ENCODE measurements around the gene PARP9.
"Not testable (repeated sequence)": the region's sequence is repeated elsewhere in the genome, so short reads cannot be mapped to it uniquely, and the experiment has no call there.

The PARP9 gene

DNA sequence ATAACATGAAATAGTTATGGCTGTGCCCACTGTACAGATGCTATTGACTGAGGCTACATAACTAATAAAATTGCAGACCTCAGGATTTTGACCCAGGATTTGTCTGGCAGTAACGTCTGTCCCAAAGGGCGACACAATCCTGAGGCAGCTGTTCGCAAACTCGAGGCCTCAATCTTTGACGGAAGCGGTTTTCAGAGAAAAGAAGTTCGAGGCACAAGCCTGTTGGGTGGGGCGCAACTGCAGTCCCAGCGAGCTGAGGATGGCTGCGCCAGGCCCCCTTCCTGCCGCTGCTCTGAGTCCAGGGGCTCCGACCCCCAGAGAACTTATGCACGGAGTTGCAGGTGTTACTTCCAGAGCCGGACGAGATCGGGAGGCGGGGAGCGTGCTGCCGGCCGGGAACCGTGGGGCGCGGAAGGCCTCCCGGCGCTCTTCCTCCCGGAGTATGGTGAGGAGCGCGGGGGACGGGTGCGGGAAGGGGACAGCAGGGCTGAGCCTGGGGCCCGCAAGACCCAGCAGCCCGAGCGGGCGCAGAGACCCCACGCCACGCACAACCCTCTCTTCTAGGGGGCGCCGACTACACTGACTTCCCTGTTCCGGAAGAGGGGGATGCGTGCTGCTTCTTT, 13.4 kb upstream of the PARP9 start, which contains the start of gene PARP15:
TSS of gene PARP15 (plus strand) at position 242 of the 623 bp plus-strand sequence. CDS start at position 260, 18 bp downstream.
- H3K4me3 ChIP-seq (ENCODE audit: low read depth, low read length) = no peak within 1 kb of the TSS
- TF ChIP-seq, protein P1, sequence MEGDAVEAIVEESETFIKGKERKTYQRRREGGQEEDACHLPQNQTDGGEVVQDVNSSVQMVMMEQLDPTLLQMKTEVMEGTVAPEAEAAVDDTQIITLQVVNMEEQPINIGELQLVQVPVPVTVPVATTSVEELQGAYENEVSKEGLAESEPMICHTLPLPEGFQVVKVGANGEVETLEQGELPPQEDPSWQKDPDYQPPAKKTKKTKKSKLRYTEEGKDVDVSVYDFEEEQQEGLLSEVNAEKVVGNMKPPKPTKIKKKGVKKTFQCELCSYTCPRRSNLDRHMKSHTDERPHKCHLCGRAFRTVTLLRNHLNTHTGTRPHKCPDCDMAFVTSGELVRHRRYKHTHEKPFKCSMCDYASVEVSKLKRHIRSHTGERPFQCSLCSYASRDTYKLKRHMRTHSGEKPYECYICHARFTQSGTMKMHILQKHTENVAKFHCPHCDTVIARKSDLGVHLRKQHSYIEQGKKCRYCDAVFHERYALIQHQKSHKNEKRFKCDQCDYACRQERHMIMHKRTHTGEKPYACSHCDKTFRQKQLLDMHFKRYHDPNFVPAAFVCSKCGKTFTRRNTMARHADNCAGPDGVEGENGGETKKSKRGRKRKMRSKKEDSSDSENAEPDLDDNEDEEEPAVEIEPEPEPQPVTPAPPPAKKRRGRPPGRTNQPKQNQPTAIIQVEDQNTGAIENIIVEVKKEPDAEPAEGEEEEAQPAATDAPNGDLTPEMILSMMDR (IDR thresholded peaks at IDR 0.05; ENCODE audit: control insufficient read depth, extremely low read depth, insufficient read depth) = no peak
- DNase-seq (ENCODE audit: low read depth) = no peak

DNA sequence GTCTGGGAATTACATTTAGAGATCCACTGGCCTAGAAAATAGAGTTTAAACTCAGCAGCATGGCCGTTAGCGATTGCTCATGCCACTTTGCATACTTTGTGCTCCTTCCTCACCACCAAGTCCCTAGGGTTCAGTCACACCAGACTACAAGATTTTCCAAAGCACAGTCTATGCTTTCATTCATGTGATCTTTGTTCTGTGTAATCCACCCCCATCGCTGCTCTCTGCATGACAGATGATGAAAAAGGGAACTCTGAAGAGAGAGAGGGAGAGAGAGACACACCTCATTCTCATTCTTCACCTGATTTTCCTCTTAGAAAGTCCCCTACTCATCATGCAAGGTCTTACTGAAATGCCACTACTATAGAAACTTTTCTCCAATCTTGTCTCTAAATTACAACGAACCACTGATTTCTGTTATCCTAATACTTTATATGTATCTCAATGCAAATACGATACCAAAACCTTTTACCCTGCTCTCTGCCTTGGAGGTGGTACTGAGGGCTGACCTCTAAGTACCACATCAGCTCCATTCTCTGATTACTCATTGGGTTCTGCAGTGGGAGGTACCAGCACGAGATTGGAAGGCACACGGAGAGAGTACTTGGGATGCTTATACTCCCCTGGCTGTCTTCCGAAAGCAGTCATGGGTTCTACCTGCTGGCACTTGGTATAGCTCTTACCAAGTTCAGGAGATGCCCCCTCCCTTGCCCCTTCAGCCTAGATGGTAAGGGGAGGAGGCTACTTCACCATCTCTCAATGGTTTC, 12.3 kb upstream of the PARP9 start:
- H3K4me3 ChIP-seq (ENCODE audit: low read depth, low read length) = no peak overlapping the region
- TF ChIP-seq, protein P1 (IDR thresholded peaks at IDR 0.05; ENCODE audit: control insufficient read depth, extremely low read depth, insufficient read depth) = no peak
- no peak for DNase-seq (ENCODE audit: low read depth)

DNA sequence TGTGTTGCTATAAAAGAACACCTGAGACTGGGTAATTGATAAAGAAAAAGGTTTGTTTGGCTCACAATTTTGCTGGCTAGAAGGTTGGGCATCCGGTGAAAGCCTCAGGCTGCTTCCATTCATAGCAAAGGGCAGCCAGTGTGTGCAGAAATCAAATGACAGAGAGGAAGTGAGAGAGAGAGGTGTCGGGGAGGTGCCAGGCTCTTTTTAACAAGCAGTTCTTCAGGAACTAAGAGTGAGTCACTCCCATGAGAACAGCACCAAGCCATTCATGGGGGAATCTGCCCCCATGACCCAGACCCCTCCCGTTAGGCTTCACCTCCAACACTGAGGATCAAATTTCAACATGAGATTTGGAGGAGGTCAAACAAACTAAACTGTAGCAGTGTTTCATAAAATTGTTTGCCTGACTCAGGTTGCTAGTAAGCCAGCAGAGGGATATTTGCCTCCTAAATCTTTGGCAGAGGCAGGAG, 8.9 kb upstream of the PARP9 start:
- TF ChIP-seq, protein P1 (IDR thresholded peaks at IDR 0.05; ENCODE audit: control insufficient read depth, extremely low read depth, insufficient read depth) = no peak
- peak; percentile 62 for DNase-seq (ENCODE audit: low read depth)
- no peak overlapping the region for H3K4me3 ChIP-seq (ENCODE audit: low read depth, low read length)

DNA sequence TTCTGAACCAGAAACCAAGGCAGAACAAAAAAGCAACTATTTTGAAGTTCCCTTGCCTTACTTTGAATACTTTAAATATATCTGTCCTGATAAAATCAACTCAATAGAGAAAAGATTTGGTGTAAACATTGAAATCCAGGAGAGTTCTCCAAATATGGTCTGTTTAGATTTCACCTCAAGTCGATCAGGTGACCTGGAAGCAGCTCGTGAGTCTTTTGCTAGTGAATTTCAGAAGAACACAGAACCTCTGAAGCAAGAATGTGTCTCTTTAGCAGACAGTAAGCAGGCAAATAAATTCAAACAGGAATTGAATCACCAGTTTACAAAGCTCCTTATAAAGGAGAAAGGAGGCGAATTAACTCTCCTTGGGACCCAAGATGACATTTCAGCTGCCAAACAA, 4.7 kb upstream of the PARP9 start:
- TF ChIP-seq, protein P1 (IDR thresholded peaks at IDR 0.05; ENCODE audit: control insufficient read depth, extremely low read depth, insufficient read depth) = no peak
- H3K4me3 ChIP-seq (ENCODE audit: low read depth, low read length) = no peak overlapping the region
- DNase-seq (ENCODE audit: low read depth) = no peak

GRCh38 chr3:122568131-122568530, 4.0 kb upstream of the PARP9 start:
- H3K4me3 ChIP-seq (ENCODE audit: low read depth, low read length); DNase-seq (ENCODE audit: low read depth): not testable (repeated sequence)

DNA sequence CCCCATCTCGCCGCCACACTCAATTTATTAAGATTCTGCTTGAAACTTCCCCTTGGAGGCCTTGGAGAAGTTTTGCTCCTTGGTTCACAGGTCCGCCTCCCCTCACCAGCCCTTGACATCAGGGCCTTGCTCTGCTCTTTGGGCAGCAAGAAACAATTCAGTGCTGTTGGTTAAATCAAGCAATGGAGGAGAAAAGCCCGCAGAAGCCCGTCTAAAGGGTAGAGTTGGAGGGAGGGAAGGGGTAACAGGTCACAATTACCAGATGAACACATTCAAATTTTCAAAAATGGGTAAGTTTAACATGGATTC, 429 bp downstream of the PARP9 start:
- H3K4me3 ChIP-seq (ENCODE audit: low read depth, low read length) = peak overlapping the region; percentile 59
- no peak for DNase-seq (ENCODE audit: low read depth)
- TF ChIP-seq, protein P1 (IDR thresholded peaks at IDR 0.05; ENCODE audit: control insufficient read depth, extremely low read depth, insufficient read depth) = no peak

GRCh38 chr3:122562923-122563716, 980 bp downstream of the PARP9 start:
- TF ChIP-seq, protein P1 (IDR thresholded peaks at IDR 0.05; ENCODE audit: control insufficient read depth, extremely low read depth, insufficient read depth) = no peak
- H3K4me3 ChIP-seq (ENCODE audit: low read depth, low read length) = peak overlapping the region; percentile 59

More at GRCh38 chr3:122562923-122563716, 980 bp downstream of the PARP9 start:
- DNase-seq (ENCODE audit: low read depth) = no peak
